GM23338 (cell line): ENCODE results near the gene SPECC1. TPM values are rescaled to one million over a fixed set of nuclear protein-coding genes. Genes with fewer than 3 reads are reported as not detected.

Experiments
- ATAC-seq: fragments of 200-7000 bp; cut with Tn5 transposase; 3 replicates; pipeline ENCODE4 v1.9.1; 2020
- DNase-seq: peaks from one replicate; pipeline ENCODE4 v3.0.0-alpha.2; 2015; ENCODE audit warnings: low spot score
- H2AFZ ChIP-seq: fragments of 200-600 bp; sonication (generic); 2 replicates; pipeline ENCODE4 v1.8.0; 2016; ENCODE audit warnings: antibody characterized with exemption, mild to moderate bottlenecking, moderate library complexity
- H3F3A ChIP-seq: fragments of 200-600 bp; sonication (generic); replicated peaks from 2 replicates; pipeline ENCODE4 v1.8.0; 2017; ENCODE audit warnings: antibody characterized with exemption, mixed run types, low read depth
- H3K27ac ChIP-seq: fragments of 200-600 bp; sonication (generic); 2 replicates; pipeline ENCODE4 v1.6.1; 2016; ENCODE audit warnings: low read depth
- H3K27me3 ChIP-seq: fragments of 200-600 bp; sonication (generic); 2 replicates; pipeline ENCODE4 v1.8.0; 2016; ENCODE audit warnings: mild to moderate bottlenecking, mixed run types, moderate library complexity; ENCODE audit not compliant: insufficient read depth
- H3K36me3 ChIP-seq: fragments of 200-600 bp; sonication (generic); 2 replicates; pipeline ENCODE4 v1.8.0; 2016; ENCODE audit warnings: mild to moderate bottlenecking; ENCODE audit not compliant: insufficient read depth
- H3K4me1 ChIP-seq: fragments of 200-600 bp; sonication (generic); 2 replicates; pipeline ENCODE4 v1.8.0; 2016; ENCODE audit warnings: mild to moderate bottlenecking, moderate library complexity; ENCODE audit not compliant: insufficient read depth
- H3K4me2 ChIP-seq: fragments of 200-600 bp; sonication (generic); 2 replicates; pipeline ENCODE4 v1.7.1; 2017; ENCODE audit warnings: mixed run types
- H3K4me3 ChIP-seq: fragments of 200-600 bp; sonication (generic); 2 replicates; pipeline ENCODE4 v1.6.1; 2016; ENCODE audit warnings: mixed run types
- H3K79me2 ChIP-seq: fragments of 200-600 bp; sonication (generic); replicated peaks from 2 replicates; pipeline ENCODE4 v1.8.0; 2017; ENCODE audit warnings: mild to moderate bottlenecking; ENCODE audit not compliant: insufficient read depth
- H3K9me2 ChIP-seq: fragments of 200-600 bp; sonication (generic); 2 replicates; pipeline ENCODE4 v1.8.0; 2017; ENCODE audit not compliant: insufficient read depth
- H4K20me1 ChIP-seq: fragments of 200-600 bp; sonication (generic); replicated peaks from 2 replicates; pipeline ENCODE4 v1.8.0; 2017; ENCODE audit warnings: mild to moderate bottlenecking; ENCODE audit not compliant: insufficient read depth
- H3K27ac Mint-ChIP-seq: 2 replicates; pipeline ENCODE4 v1.8.0; 2020; ENCODE audit warnings: inconsistent platforms, mild to moderate bottlenecking, moderate library complexity, mixed read lengths
- H3K27me3 Mint-ChIP-seq: 3 replicates; pipeline ENCODE4 v1.8.0; 2022; ENCODE audit warnings: low read depth, mild to moderate bottlenecking, moderate library complexity, mixed read lengths, inconsistent platforms; ENCODE audit not compliant: insufficient read depth, poor library complexity
- H3K36me3 Mint-ChIP-seq: 3 replicates; pipeline ENCODE4 v1.8.0; 2021; ENCODE audit warnings: low read depth, mild to moderate bottlenecking, inconsistent platforms, moderate library complexity, mixed read lengths
- H3K4me1 Mint-ChIP-seq: 3 replicates; pipeline ENCODE4 v1.8.0; 2020; ENCODE audit warnings: mild to moderate bottlenecking, inconsistent platforms, mixed read lengths
- H3K4me3 Mint-ChIP-seq: 3 replicates; pipeline ENCODE4 v1.8.0; 2021; ENCODE audit warnings: moderate library complexity, mild to moderate bottlenecking, inconsistent platforms, mixed read lengths
- H3K9me3 Mint-ChIP-seq: 3 replicates; pipeline ENCODE4 v1.8.0; 2020; ENCODE audit warnings: moderate library complexity, mild to moderate bottlenecking, inconsistent platforms, mixed read lengths
- CTCF ChIP-seq, 2 experiments: fragments of 200-600 bp in 1 of 2; sonication (generic) in 1 of 2; conservative IDR thresholded peaks; 2 replicates each; pipeline versions ENCODE4 v1.5.1 to v1.6.1; 2016 to 2017; ENCODE audit warnings: antibody characterized with exemption in 2 of 2, low read depth in 2 of 2, mild to moderate bottlenecking in 2 of 2, moderate library complexity in 1 of 2
- ETS1 ChIP-seq: IDR thresholded peaks from 2 replicates; pipeline ENCODE4 v1.6.1; 2016; ENCODE audit warnings: antibody characterized with exemption
- ZNF114 ChIP-seq: fragments of 250-450 bp; sonication (Bioruptor Pico); IDR thresholded peaks from 2 replicates; pipeline ENCODE4 v1.5.0; 2020; ENCODE audit warnings: mild to moderate bottlenecking, moderate library complexity
- ZNF331 ChIP-seq: fragments of 250-450 bp; sonication (Bioruptor Pico); IDR thresholded peaks from 2 replicates; pipeline ENCODE4 v1.5.0; 2020; ENCODE audit warnings: low read depth, mild to moderate bottlenecking, moderate library complexity
- ZNF462 ChIP-seq: fragments of 250-450 bp; sonication (Bioruptor Pico); IDR thresholded peaks from 2 replicates; pipeline ENCODE4 v1.5.0; 2020; ENCODE audit warnings: mild to moderate bottlenecking, moderate library complexity
- polyA plus RNA-seq: library from polyadenylated mRNA; unstranded; fragments of >200 nt; fragmentation: Nextera tagmentation; extraction: Ambion mirVana; gene quantifications from 2 replicates; pipeline ENCODE4 v1.2.1, GENCODE V29; 2016
- total RNA-seq: library from RNA; depleted of rRNA; stranded (reverse); fragments of >200 nt; shearing (Covaris generic); gene quantifications from 2 replicates; pipeline ENCODE4 v1.2.3, GENCODE V29; 2014

SPECC1 gene
- total and polyA plus RNA-seq, 2 experiments from 2014 or later, result 42.6 to 101 TPM

GRCh38 chr17:20086416-20087076, 77.4 kb downstream of the SPECC1 start (continued):
- TF ChIP-seq ZNF462 (CRISPR knock-in tag), result no peak
- no peak for TF ChIP-seq ZNF331
- TF ChIP-seq ETS1, result no peak
- no peak for TF ChIP-seq ZNF114 (CRISPR knock-in tag)

- no peaks in the 10 kb centered on the region for H3K27me3 ChIP-seq
- H3K4me1 ChIP-seq, result peaks cover 25% of the 10 kb centered on the region
- Mint-ChIP-seq H3K27me3 (no peaks in the 10 kb centered on the region), H3K27ac (peak overlapping the region; percentile 40; the same call in 1 of the 2 replicates), H3K9me3 (no peaks in the 10 kb centered on the region; the same call in 2 of the 3 replicates), H3K4me3 (no peak overlapping the region), H3K36me3 (no peaks in the 10 kb centered on the region), H3K4me1 (peaks cover 41% of the 10 kb centered on the region)
- H3K79me2 ChIP-seq, result no peaks in the 10 kb centered on the region
- no peak overlapping the region for H3K27ac ChIP-seq
- ATAC-seq, result peak; percentile 21; the same call in 2 of the 3 replicates
- TF ChIP-seq CTCF (conservative IDR thresholded peaks at IDR 0.05; ENCODE audit: low read depth in 2 of 2) (0 out of 4 replicates have a peak, but pooled peaks of 1 of the 2 experiments have one; percentile 11), ETS1 (no peak)
- H3F3A ChIP-seq, result no peaks in the 10 kb centered on the region
- H4K20me1 ChIP-seq, result no peaks in the 10 kb centered on the region
- no peak overlapping the region for H3K4me3 ChIP-seq
- no peaks in the 10 kb centered on the region for H3K9me2 ChIP-seq
- no peak overlapping the region for H3K4me2 ChIP-seq
- no peak overlapping the region for H2AFZ ChIP-seq
- DNase-seq, result no peak
- no peaks in the 10 kb centered on the region for H3K36me3 ChIP-seq
Observed at GRCh38 chr17:20087538-20088250, 78.5 kb downstream of the SPECC1 start.
